ENCODE results near the gene ANXA9. TPM values are rescaled to one million over a fixed set of nuclear protein-coding genes. Genes with fewer than 3 reads are reported as not detected.
A peak's percentile ranks its signal among the peaks of the same experiment; 100 is the strongest.

Gene ANXA9
- total RNA-seq, 1 experiment from 2014 or later, result 2.7 TPM

- DNase-seq (ENCODE audit: low read depth, low spot score), result no peak
- Histone ChIP-seq H3K4me2 (ENCODE audit: low read length) (peak overlapping the region; percentile 89), H3K9ac (ENCODE audit: low read length) (peak overlapping the region; percentile 92), H3K27me3 (ENCODE audit: insufficient read depth, low read length) (no peaks in the 10 kb centered on the region), H3K9me3 (ENCODE audit: control insufficient read depth in 1 of 2, insufficient read depth in 1 of 2, low read depth in 1 of 2, low read length in 2 of 2) (no peaks in the 10 kb centered on the region), H3K27ac (ENCODE audit: low read depth, low read length) (peak overlapping the region; percentile 27; the same call in 1 of the 2 replicates), H3K4me3 (replicated peaks in 1 of 2; ENCODE audit: low read depth in 1 of 2, low read length in 2 of 2) (peak overlapping the region; percentile 84; a peak in 2 of 4 replicates), H3K36me3 (ENCODE audit: control insufficient read depth in 1 of 2, insufficient read depth in 2 of 2, low read length in 2 of 2) (peaks cover 6 to 17% of the 10 kb centered on the region in 2 experiments), H4K20me1 (ENCODE audit: insufficient read depth) (0 out of 2 replicates have a peak, but pooled peaks cover 4% of the 10 kb centered on the region), H3K4me1 (ENCODE audit: control insufficient read depth in 1 of 2, insufficient read depth in 2 of 2, low read length in 2 of 2) (peaks cover 38 to 53% of the 10 kb centered on the region in 2 experiments), H3K9me2 (ENCODE audit: insufficient read depth) (no peaks in the 10 kb centered on the region), H3K79me2 (ENCODE audit: insufficient read depth, low read length) (peaks cover 63% of the 10 kb centered on the region), H2AFZ (ENCODE audit: low read depth, low read length, poor library complexity, severe bottlenecking) (no peak overlapping the region)
- CTCF ChIA-PET, result no interaction called here
- RAD21 ChIA-PET (ENCODE audit: low non-redundant PET in 1 of 2, low total read pairs in 2 of 2, uncharacterized antibody in 2 of 2, unreplicated experiment in 2 of 2), result no interaction called here
- POLR2A ChIA-PET, result no interaction called here
- no peak for ATAC-seq
- TF ChIP-seq EZH2phosphoT487 (IDR thresholded peaks at IDR 0.05; ENCODE audit: borderline replicate concordance), result no peak
- TF ChIP-seq RAD21 (IDR thresholded peaks at IDR 0.05; ENCODE audit: low read depth), result no peak
- no peak for TF ChIP-seq POLR2AphosphoS5 (IDR thresholded peaks at IDR 0.05; ENCODE audit: low read depth, low read length)
- TF ChIP-seq ZBTB33 (IDR thresholded peaks at IDR 0.05; ENCODE audit: extremely low read depth, insufficient replicate concordance, low read length), result no peak
- TF ChIP-seq ELF1 (IDR thresholded peaks at IDR 0.05; ENCODE audit: borderline replicate concordance, low read depth), result no peak
- no peak for TF ChIP-seq ZFX (IDR thresholded peaks at IDR 0.05)
- no peak for TF ChIP-seq EZH2 (IDR thresholded peaks at IDR 0.05)
- TF ChIP-seq FOSL1 (IDR thresholded peaks at IDR 0.05; ENCODE audit: low read depth), result no peak
- no peak for TF ChIP-seq EGR1 (IDR thresholded peaks at IDR 0.05; ENCODE audit: low read depth)
- no peak for TF ChIP-seq YY1 (IDR thresholded peaks at IDR 0.05; ENCODE audit: extremely low read depth, insufficient replicate concordance, low read depth, low read length)
- TF ChIP-seq CTCF (IDR thresholded peaks at IDR 0.05 in 2 of 3, conservative IDR thresholded peaks at IDR 0.05 in 1 of 3; ENCODE audit: borderline replicate concordance in 1 of 3, insufficient read depth in 1 of 3, low read depth in 2 of 3, low read length in 2 of 3), result no peak
- TF ChIP-seq, protein P1, sequence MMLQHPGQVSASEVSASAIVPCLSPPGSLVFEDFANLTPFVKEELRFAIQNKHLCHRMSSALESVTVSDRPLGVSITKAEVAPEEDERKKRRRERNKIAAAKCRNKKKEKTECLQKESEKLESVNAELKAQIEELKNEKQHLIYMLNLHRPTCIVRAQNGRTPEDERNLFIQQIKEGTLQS (IDR thresholded peaks at IDR 0.05), result no peak
- no peak for TF ChIP-seq TCF7L2 (IDR thresholded peaks at IDR 0.05; ENCODE audit: borderline replicate concordance, extremely low read depth, insufficient read depth, insufficient read length)
- no peak for TF ChIP-seq SRF (IDR thresholded peaks at IDR 0.05; ENCODE audit: low read depth)
- TF ChIP-seq, protein P2, sequence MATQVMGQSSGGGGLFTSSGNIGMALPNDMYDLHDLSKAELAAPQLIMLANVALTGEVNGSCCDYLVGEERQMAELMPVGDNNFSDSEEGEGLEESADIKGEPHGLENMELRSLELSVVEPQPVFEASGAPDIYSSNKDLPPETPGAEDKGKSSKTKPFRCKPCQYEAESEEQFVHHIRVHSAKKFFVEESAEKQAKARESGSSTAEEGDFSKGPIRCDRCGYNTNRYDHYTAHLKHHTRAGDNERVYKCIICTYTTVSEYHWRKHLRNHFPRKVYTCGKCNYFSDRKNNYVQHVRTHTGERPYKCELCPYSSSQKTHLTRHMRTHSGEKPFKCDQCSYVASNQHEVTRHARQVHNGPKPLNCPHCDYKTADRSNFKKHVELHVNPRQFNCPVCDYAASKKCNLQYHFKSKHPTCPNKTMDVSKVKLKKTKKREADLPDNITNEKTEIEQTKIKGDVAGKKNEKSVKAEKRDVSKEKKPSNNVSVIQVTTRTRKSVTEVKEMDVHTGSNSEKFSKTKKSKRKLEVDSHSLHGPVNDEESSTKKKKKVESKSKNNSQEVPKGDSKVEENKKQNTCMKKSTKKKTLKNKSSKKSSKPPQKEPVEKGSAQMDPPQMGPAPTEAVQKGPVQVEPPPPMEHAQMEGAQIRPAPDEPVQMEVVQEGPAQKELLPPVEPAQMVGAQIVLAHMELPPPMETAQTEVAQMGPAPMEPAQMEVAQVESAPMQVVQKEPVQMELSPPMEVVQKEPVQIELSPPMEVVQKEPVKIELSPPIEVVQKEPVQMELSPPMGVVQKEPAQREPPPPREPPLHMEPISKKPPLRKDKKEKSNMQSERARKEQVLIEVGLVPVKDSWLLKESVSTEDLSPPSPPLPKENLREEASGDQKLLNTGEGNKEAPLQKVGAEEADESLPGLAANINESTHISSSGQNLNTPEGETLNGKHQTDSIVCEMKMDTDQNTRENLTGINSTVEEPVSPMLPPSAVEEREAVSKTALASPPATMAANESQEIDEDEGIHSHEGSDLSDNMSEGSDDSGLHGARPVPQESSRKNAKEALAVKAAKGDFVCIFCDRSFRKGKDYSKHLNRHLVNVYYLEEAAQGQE (IDR thresholded peaks at IDR 0.05; ENCODE audit: low read depth), result no peak
- no peak for TF ChIP-seq MAX (IDR thresholded peaks at IDR 0.05)
- TF ChIP-seq SIN3A (IDR thresholded peaks at IDR 0.05; ENCODE audit: low read depth), result no peak
- no peak for TF ChIP-seq JUND (IDR thresholded peaks at IDR 0.05)
- no TSS peak for BruUV-seq (replicated peaks)
- intact Hi-C loops (cut with micrococcal nuclease), result no loop called here
Measured at GRCh38 chr1:150972417-150972940, 9.6 kb upstream of the ANXA9 start.
